Activated naive CD4-positive, alpha-beta T cell (primary cell): ENCODE measurements around the gene SPRN.
"Not testable (repeated sequence)": the region's sequence is repeated elsewhere in the genome, so short reads cannot be mapped to it uniquely, and the experiment has no call there.

Experiments
- DNase-seq, 4 experiments: peaks; one replicate each; lab custom pipeline; 2025; lab: John Stamatoyannopoulos, UW

SPRN gene

GRCh38 chr10:133439517-133440461 is 15.4 kb upstream of the SPRN start:
- no peak for DNase-seq

GRCh38 chr10:133438711-133439273 is 14.4 kb upstream of the SPRN start:
- DNase-seq, result no peak

- DNase-seq, result not testable (repeated sequence)
Measured at GRCh38 chr10:133432789-133433188, 8.4 kb upstream of the SPRN start.

GRCh38 chr10:133431888-133432613 is 7.6 kb upstream of the SPRN start:
- not testable (repeated sequence) for DNase-seq

GRCh38 chr10:133429571-133429970 is 5.1 kb upstream of the SPRN start:
- not testable (repeated sequence) for DNase-seq

GRCh38 chr10:133424102-133424501 is 323 bp downstream of the SPRN start:
- not testable (repeated sequence) for DNase-seq

- DNase-seq, result no peak
Measured at GRCh38 chr10:133422807-133423771, 1.3 kb downstream of the SPRN start.

- no peak for DNase-seq
Measured at GRCh38 chr10:133422223-133422806, 2.1 kb downstream of the SPRN start.

GRCh38 chr10:133421336-133422222 is 2.8 kb downstream of the SPRN start:
- DNase-seq, result no peak

GRCh38 chr10:133420579-133420978 is 3.8 kb downstream of the SPRN start:
- DNase-seq, result no peak

GRCh38 chr10:133420028-133420427 is 4.4 kb downstream of the SPRN start:
- DNase-seq, result no peak

GRCh38 chr10:133419211-133419950 is 5.0 kb downstream of the SPRN start:
- DNase-seq, result no peak

- DNase-seq, result no peak
Measured at GRCh38 chr10:133418289-133418993, 6.0 kb downstream of the SPRN start.

GRCh38 chr10:133415752-133416151 is 8.7 kb downstream of the SPRN start:
- DNase-seq, result no peak

GRCh38 chr10:133414401-133414800 is 10.0 kb downstream of the SPRN start:
- not testable (repeated sequence) for DNase-seq

GRCh38 chr10:133412381-133412711 is 12.1 kb downstream of the SPRN start:
- no peak for DNase-seq

GRCh38 chr10:133411523-133412380 is 12.7 kb downstream of the SPRN start:
- DNase-seq, result no peak
